ENCODE data around the gene ZNF22. TPM values are rescaled to one million over a fixed set of nuclear protein-coding genes. Genes with fewer than 3 reads are reported as not detected.

The ZNF22 gene
- total RNA-seq, 5 donors from 2014 or later (not counting 1 experiment from before 2014, with no cell fraction given): 18.4 to 27.5 (median 21.1) TPM

GRCh38 chr10:44997105-44997748 lies 3.5 kb upstream of the ZNF22 start:
- DNase-seq (no peak), ATAC-seq (replicated peaks in 1 of 4) (no peak)
- Mint-ChIP-seq H3K36me3 (no peaks in the 10 kb centered on the region), H3K27me3 (no peaks in the 10 kb centered on the region), H3K9me3 (peaks cover 0 to under 1% (median 0%) of the 10 kb centered on the region in 3 donors), H3K4me1 (peaks cover 35 to 42% (median 41%) of the 10 kb centered on the region in 3 donors), H3K27ac (no peak overlapping the region), H3K4me3 (no peak overlapping the region)
- H3K27me3 ChIP-seq (replicated peaks in 1 of 2; ENCODE audit: control insufficient read depth in 2 of 2, extremely low read depth in 1 of 2, insufficient read depth in 2 of 2, low read length in 1 of 2): no peaks in the 10 kb centered on the region
- CTCF ChIA-PET: interaction anchor here in 1 of 2 donors (0.6 kb wide), 1 partner anchor 572 kb away, joined by 6 read pairs; no protein-coding TSS in a partner anchor
- H3K4me1 ChIP-seq (ENCODE audit: control insufficient read depth in 1 of 2, extremely low read depth in 1 of 2, insufficient read depth in 2 of 2, low read length in 2 of 2): peaks cover 22 to 36% of the 10 kb centered on the region in 2 experiments
- H3K4me3 ChIP-seq (ENCODE audit: control insufficient read depth in 1 of 2, extremely low read depth in 1 of 2, low read length in 1 of 2): no peak overlapping the region
- H3K36me3 ChIP-seq (ENCODE audit: control insufficient read depth in 2 of 2, extremely low read depth in 1 of 2, insufficient read depth in 1 of 2, low read length in 1 of 2): no peaks in the 10 kb centered on the region
- H3K27ac ChIP-seq (ENCODE audit: low read length): no peak overlapping the region
- POLR2A ChIA-PET: no interaction called here
- no peaks in the 10 kb centered on the region for H3K9me3 ChIP-seq
- WGBS (ENCODE audit: insufficient coverage): no CpG with 5 or more reads among the region's 6 CpGs

GRCh38 chr10:44998146-44998631 lies 2.5 kb upstream of the ZNF22 start:
- ATAC-seq (replicated peaks in 1 of 4) (no peak), DNase-seq (no peak)
- H3K27ac ChIP-seq (ENCODE audit: low read length): no peak overlapping the region
- Mint-ChIP-seq H3K4me1 (peaks cover 42 to 50% (median 45%) of the 10 kb centered on the region in 3 donors), H3K4me3 (no peak overlapping the region), H3K9me3 (peaks cover 0 to 9% (median 0%) of the 10 kb centered on the region in 3 donors), H3K36me3 (peaks cover 7% of the 10 kb centered on the region), H3K27me3 (no peaks in the 10 kb centered on the region), H3K27ac (no peak overlapping the region)
- H3K9me3 ChIP-seq: no peaks in the 10 kb centered on the region
- peaks cover 0 to 1% of the 10 kb centered on the region in 2 donors for H3K36me3 ChIP-seq (ENCODE audit: control insufficient read depth in 2 of 2, extremely low read depth in 1 of 2, insufficient read depth in 1 of 2, low read length in 1 of 2)
- H3K4me3 ChIP-seq (ENCODE audit: control insufficient read depth in 1 of 2, extremely low read depth in 1 of 2, low read length in 1 of 2): no peak overlapping the region
- ChIA-PET POLR2A (no interaction called here), CTCF (no interaction called here)
- no peaks in the 10 kb centered on the region for H3K27me3 ChIP-seq (replicated peaks in 1 of 2; ENCODE audit: control insufficient read depth in 2 of 2, extremely low read depth in 1 of 2, insufficient read depth in 2 of 2, low read length in 1 of 2)
- 80% methylated on average over 2 of the region's 6 CpGs for WGBS (ENCODE audit: insufficient coverage)
- peaks cover 22 to 36% of the 10 kb centered on the region in 2 experiments for H3K4me1 ChIP-seq (ENCODE audit: control insufficient read depth in 1 of 2, extremely low read depth in 1 of 2, insufficient read depth in 2 of 2, low read length in 2 of 2)

GRCh38 chr10:45000138-45000751 lies 478 bp upstream of the ZNF22 start:
- peak in 2 of 4 experiments; percentile 2 for ATAC-seq (replicated peaks in 1 of 4)
- H3K36me3 ChIP-seq (ENCODE audit: control insufficient read depth in 2 of 2, extremely low read depth in 1 of 2, insufficient read depth in 1 of 2, low read length in 1 of 2): peaks cover 5 to 8% of the 10 kb centered on the region in 2 donors
- Mint-ChIP-seq H3K9me3 (peaks cover 0 to 23% (median 3%) of the 10 kb centered on the region in 3 donors), H3K4me1 (peaks cover 38 to 50% (median 42%) of the 10 kb centered on the region in 3 donors), H3K27me3 (no peaks in the 10 kb centered on the region), H3K27ac (peak overlapping the region; percentile 83 to 93), H3K36me3 (peaks cover 28% of the 10 kb centered on the region), H3K4me3 (peak overlapping the region; percentile 74 to 86 (median 83))
- ChIA-PET CTCF (interaction anchor here in 1 of 2 donors (1.5 kb wide), 1 partner anchor 27 kb away, joined by 3 read pairs; no protein-coding TSS in a partner anchor), POLR2A (interaction anchor here in 1 of 2 donors (0.6 kb wide), 1 partner anchor 672 kb away, joined by 3 read pairs; no protein-coding TSS in a partner anchor)
- WGBS (ENCODE audit: insufficient coverage): 69% methylated on average over 10 of the region's 12 CpGs
- peaks cover 3% of the 10 kb centered on the region for H3K9me3 ChIP-seq
- H3K4me3 ChIP-seq (ENCODE audit: control insufficient read depth in 1 of 2, extremely low read depth in 1 of 2, low read length in 1 of 2): peak overlapping the region; percentile 60 to 77
- no peak for DNase-seq
- peak overlapping the region; percentile 38 for H3K27ac ChIP-seq (ENCODE audit: low read length)
- no peaks in the 10 kb centered on the region for H3K27me3 ChIP-seq (replicated peaks in 1 of 2; ENCODE audit: control insufficient read depth in 2 of 2, extremely low read depth in 1 of 2, insufficient read depth in 2 of 2, low read length in 1 of 2)
- peaks cover 21 to 26% of the 10 kb centered on the region in 2 experiments for H3K4me1 ChIP-seq (ENCODE audit: control insufficient read depth in 1 of 2, extremely low read depth in 1 of 2, insufficient read depth in 2 of 2, low read length in 2 of 2)

- Mint-ChIP-seq H3K36me3 (peaks cover 36% of the 10 kb centered on the region), H3K27ac (peak overlapping the region; percentile 78 to 81), H3K4me3 (peak overlapping the region; percentile 74 to 90 (median 83)), H3K27me3 (no peaks in the 10 kb centered on the region), H3K9me3 (peaks cover 0 to 23% (median 3%) of the 10 kb centered on the region in 3 donors), H3K4me1 (peaks cover 26 to 40% (median 32%) of the 10 kb centered on the region in 3 donors)
- DNase-seq: peak in 31 of 35 experiments; percentile 20 to 65 (median 39)
- POLR2A ChIA-PET: interaction anchor here in 1 of 2 donors (0.7 kb wide), 1 partner anchor 42 kb away, joined by 3 read pairs; the partner anchor contains the start of gene RASSF4
- 2% methylated on average over 9 of the region's 13 CpGs for WGBS (ENCODE audit: insufficient coverage)
- Histone ChIP-seq H3K4me3 (ENCODE audit: control insufficient read depth in 1 of 2, extremely low read depth in 1 of 2, low read length in 1 of 2) (peak overlapping the region; percentile 60 to 77), H3K36me3 (ENCODE audit: control insufficient read depth in 2 of 2, extremely low read depth in 1 of 2, insufficient read depth in 1 of 2, low read length in 1 of 2) (peaks cover 5 to 8% of the 10 kb centered on the region in 2 donors), H3K4me1 (ENCODE audit: control insufficient read depth in 1 of 2, extremely low read depth in 1 of 2, insufficient read depth in 2 of 2, low read length in 2 of 2) (peaks cover 9 to 13% of the 10 kb centered on the region in 2 experiments), H3K9me3 (peaks cover 3% of the 10 kb centered on the region), H3K27me3 (replicated peaks in 1 of 2; ENCODE audit: control insufficient read depth in 2 of 2, extremely low read depth in 1 of 2, insufficient read depth in 2 of 2, low read length in 1 of 2) (no peaks in the 10 kb centered on the region), H3K27ac (ENCODE audit: low read length) (peak overlapping the region; percentile 68)
- ATAC-seq (replicated peaks in 1 of 4): peak; percentile 61 to 69 (median 62)
- CTCF ChIA-PET: interaction anchor here (0.5 to 0.6 kb wide), 2 partner anchors 234 to 693 kb away, joined by 3 read pairs; no protein-coding TSS in a partner anchor
Measured at GRCh38 chr10:45001381-45002148, 842 bp downstream of the ZNF22 start.

GRCh38 chr10:45003432-45004000 lies 2.8 kb downstream of the ZNF22 start:
- ChIA-PET CTCF (interaction anchor here in 1 of 2 donors (0.6 kb wide), 1 partner anchor 640 kb away, joined by 3 read pairs; no protein-coding TSS in a partner anchor), POLR2A (no interaction called here)
- 100% methylated on average over 4 of the region's 10 CpGs for WGBS (ENCODE audit: insufficient coverage)
- Histone ChIP-seq H3K36me3 (ENCODE audit: control insufficient read depth in 2 of 2, extremely low read depth in 1 of 2, insufficient read depth in 1 of 2, low read length in 1 of 2) (peaks cover 5 to 8% of the 10 kb centered on the region in 2 donors), H3K9me3 (peaks cover 3% of the 10 kb centered on the region), H3K4me1 (ENCODE audit: control insufficient read depth in 1 of 2, extremely low read depth in 1 of 2, insufficient read depth in 2 of 2, low read length in 2 of 2) (peaks cover 9 to 11% of the 10 kb centered on the region in 2 experiments), H3K27ac (ENCODE audit: low read length) (no peak overlapping the region), H3K4me3 (ENCODE audit: control insufficient read depth in 1 of 2, extremely low read depth in 1 of 2, low read length in 1 of 2) (no peak overlapping the region), H3K27me3 (replicated peaks in 1 of 2; ENCODE audit: control insufficient read depth in 2 of 2, extremely low read depth in 1 of 2, insufficient read depth in 2 of 2, low read length in 1 of 2) (no peaks in the 10 kb centered on the region)
- no peak overlapping the region for H3K4me3 Mint-ChIP-seq
- peaks cover 36% of the 10 kb centered on the region for H3K36me3 Mint-ChIP-seq
- no peak for DNase-seq
- H3K27ac Mint-ChIP-seq: no peak overlapping the region
- H3K27me3 Mint-ChIP-seq: no peaks in the 10 kb centered on the region
- ATAC-seq (replicated peaks in 1 of 4): no peak
- H3K9me3 Mint-ChIP-seq: peaks cover 0 to 23% (median 3%) of the 10 kb centered on the region in 3 donors
- peaks cover 26 to 36% (median 32%) of the 10 kb centered on the region in 3 donors for H3K4me1 Mint-ChIP-seq

Measured in T-cell (primary cell).